ENCODE results near the gene GEMIN7.
A peak's percentile ranks its signal among the peaks of the same experiment; 100 is the strongest.

- TF ChIP-seq CTCF (IDR thresholded peaks at IDR 0.05) (no peak), POLR2A (IDR thresholded peaks at IDR 0.05) (peak; percentile 89 to 90)
These were observed 39.8 kb upstream of the GEMIN7 start, which contains the start of gene CLASRP for GRCh38 chr19:45038931-45039893.
